ENCODE data around the gene LRP1-AS. TPM values are rescaled to one million over a fixed set of nuclear protein-coding genes. Genes with fewer than 3 reads are reported as not detected.

The LRP1-AS gene
- total RNA-seq, 1 experiment from 2014 or later: not detected

DNA sequence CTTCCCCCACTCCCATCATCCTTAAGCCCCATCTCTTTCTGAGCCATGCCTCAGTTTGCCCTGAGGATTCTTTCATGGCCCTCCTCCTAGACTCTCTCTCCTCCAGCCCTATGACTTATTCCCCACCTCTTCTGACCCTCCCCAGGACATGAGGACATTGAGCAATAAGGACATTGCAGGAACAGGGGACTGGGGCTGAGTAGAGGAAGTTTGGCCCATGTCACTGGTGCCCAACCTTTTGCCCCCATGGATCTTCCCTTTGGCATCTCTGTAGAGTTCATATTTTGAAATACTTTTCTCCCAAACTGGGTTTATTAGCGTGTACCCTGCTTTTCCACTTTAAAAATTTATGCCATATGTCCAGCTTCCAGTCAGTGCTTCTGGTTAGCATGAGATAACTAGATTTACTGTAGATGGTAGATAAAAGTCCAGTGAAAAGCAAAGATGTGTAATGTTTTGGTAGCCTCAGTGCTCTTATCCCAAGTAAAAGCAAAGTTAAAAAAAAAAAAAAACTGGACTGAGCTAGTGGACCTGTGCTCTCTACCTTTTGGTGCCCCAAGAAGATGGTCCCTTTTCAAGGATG is 6.1 kb upstream of the LRP1-AS start:
- Histone ChIP-seq H3K4me3 (ENCODE audit: low read depth in 2 of 2, low read length in 2 of 2) (no peak overlapping the region), H3K9me3 (ENCODE audit: control insufficient read depth, insufficient read depth, low read depth, low read length) (no peaks in the 10 kb centered on the region), H3K27ac (ENCODE audit: low read length) (no peak overlapping the region), H3K4me1 (ENCODE audit: control insufficient read depth, insufficient read depth, low read length) (no peaks in the 10 kb centered on the region), H3K36me3 (ENCODE audit: control insufficient read depth, insufficient read depth, low read length) (no peaks in the 10 kb centered on the region), H3K27me3 (ENCODE audit: control insufficient read depth, insufficient read depth, low read length) (no peaks in the 10 kb centered on the region)
- DNase-seq (ENCODE audit: low read depth, low spot score): no peak
- ChIA-PET CTCF (no interaction called here), POLR2A (interaction anchor here (0.6 kb wide), 1 partner anchor 36 kb away, joined by 3 read pairs; no protein-coding TSS in a partner anchor)
- BruUV-seq (replicated peaks): no TSS peak
- in situ Hi-C loops (cut with HindIII; ENCODE audit: low pct_unique_long_range_greater_than_20kb, low sequenced_read_pairs) (no loop called here), intact Hi-C loops (cut with micrococcal nuclease; ENCODE audit: unreplicated experiment) (no loop called here)
- TF ChIP-seq SIN3A (IDR thresholded peaks at IDR 0.05; ENCODE audit: borderline replicate concordance, insufficient read depth, low read depth, low read length) (no peak), TCF7L2 (IDR thresholded peaks at IDR 0.05; ENCODE audit: low read depth, low read length) (no peak), POLR2AphosphoS5 (IDR thresholded peaks at IDR 0.05; ENCODE audit: low read depth, low read length) (no peak)
- TF ChIP-seq, protein P1, sequence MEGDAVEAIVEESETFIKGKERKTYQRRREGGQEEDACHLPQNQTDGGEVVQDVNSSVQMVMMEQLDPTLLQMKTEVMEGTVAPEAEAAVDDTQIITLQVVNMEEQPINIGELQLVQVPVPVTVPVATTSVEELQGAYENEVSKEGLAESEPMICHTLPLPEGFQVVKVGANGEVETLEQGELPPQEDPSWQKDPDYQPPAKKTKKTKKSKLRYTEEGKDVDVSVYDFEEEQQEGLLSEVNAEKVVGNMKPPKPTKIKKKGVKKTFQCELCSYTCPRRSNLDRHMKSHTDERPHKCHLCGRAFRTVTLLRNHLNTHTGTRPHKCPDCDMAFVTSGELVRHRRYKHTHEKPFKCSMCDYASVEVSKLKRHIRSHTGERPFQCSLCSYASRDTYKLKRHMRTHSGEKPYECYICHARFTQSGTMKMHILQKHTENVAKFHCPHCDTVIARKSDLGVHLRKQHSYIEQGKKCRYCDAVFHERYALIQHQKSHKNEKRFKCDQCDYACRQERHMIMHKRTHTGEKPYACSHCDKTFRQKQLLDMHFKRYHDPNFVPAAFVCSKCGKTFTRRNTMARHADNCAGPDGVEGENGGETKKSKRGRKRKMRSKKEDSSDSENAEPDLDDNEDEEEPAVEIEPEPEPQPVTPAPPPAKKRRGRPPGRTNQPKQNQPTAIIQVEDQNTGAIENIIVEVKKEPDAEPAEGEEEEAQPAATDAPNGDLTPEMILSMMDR (IDR thresholded peaks at IDR 0.05): no peak
- TF ChIP-seq, protein P2, sequence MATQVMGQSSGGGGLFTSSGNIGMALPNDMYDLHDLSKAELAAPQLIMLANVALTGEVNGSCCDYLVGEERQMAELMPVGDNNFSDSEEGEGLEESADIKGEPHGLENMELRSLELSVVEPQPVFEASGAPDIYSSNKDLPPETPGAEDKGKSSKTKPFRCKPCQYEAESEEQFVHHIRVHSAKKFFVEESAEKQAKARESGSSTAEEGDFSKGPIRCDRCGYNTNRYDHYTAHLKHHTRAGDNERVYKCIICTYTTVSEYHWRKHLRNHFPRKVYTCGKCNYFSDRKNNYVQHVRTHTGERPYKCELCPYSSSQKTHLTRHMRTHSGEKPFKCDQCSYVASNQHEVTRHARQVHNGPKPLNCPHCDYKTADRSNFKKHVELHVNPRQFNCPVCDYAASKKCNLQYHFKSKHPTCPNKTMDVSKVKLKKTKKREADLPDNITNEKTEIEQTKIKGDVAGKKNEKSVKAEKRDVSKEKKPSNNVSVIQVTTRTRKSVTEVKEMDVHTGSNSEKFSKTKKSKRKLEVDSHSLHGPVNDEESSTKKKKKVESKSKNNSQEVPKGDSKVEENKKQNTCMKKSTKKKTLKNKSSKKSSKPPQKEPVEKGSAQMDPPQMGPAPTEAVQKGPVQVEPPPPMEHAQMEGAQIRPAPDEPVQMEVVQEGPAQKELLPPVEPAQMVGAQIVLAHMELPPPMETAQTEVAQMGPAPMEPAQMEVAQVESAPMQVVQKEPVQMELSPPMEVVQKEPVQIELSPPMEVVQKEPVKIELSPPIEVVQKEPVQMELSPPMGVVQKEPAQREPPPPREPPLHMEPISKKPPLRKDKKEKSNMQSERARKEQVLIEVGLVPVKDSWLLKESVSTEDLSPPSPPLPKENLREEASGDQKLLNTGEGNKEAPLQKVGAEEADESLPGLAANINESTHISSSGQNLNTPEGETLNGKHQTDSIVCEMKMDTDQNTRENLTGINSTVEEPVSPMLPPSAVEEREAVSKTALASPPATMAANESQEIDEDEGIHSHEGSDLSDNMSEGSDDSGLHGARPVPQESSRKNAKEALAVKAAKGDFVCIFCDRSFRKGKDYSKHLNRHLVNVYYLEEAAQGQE (IDR thresholded peaks at IDR 0.05; ENCODE audit: insufficient read depth in 1 of 2, low read depth in 2 of 2, low read length in 1 of 2): no peak
- no peak for ATAC-seq

DNA sequence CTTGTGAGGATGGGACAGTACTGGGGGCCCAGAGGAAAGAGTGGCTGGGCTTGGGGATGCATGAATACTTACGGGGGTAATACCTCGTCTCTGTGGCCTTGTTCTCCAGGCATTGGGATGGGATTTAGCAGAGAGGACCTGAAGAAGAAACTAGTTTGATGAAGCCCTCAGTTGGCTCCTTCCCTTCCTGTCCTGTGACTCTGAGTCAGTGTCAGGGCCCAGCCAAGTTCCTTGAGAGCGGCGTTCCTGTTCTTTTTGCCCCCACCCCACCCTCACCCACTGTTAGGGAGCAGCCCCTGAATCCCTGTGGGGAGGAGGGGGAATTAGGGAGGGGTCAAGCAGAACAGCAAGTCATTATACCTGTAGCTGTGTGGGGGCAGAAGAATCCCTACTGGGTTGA is 5.2 kb upstream of the LRP1-AS start:
- CTCF ChIA-PET: no interaction called here
- H3K9me3 ChIP-seq (ENCODE audit: control insufficient read depth, insufficient read depth, low read depth, low read length): no peaks in the 10 kb centered on the region

More for the DNA sequence above, 5.2 kb upstream of the LRP1-AS start:
- DNase-seq (ENCODE audit: low read depth, low spot score): no peak
- no TSS peak for BruUV-seq (replicated peaks)
- Histone ChIP-seq H3K36me3 (ENCODE audit: control insufficient read depth, insufficient read depth, low read length) (no peaks in the 10 kb centered on the region), H3K27ac (ENCODE audit: low read length) (no peak overlapping the region), H3K4me3 (ENCODE audit: low read depth in 2 of 2, low read length in 2 of 2) (no peak overlapping the region), H3K4me1 (ENCODE audit: control insufficient read depth, insufficient read depth, low read length) (no peaks in the 10 kb centered on the region), H3K27me3 (ENCODE audit: control insufficient read depth, insufficient read depth, low read length) (no peaks in the 10 kb centered on the region)
- intact Hi-C loops (cut with micrococcal nuclease; ENCODE audit: unreplicated experiment) (no loop called here), in situ Hi-C loops (cut with HindIII; ENCODE audit: low pct_unique_long_range_greater_than_20kb, low sequenced_read_pairs) (no loop called here)
- ATAC-seq: no peak
- POLR2A ChIA-PET: no interaction called here
- TF ChIP-seq, protein P1 (IDR thresholded peaks at IDR 0.05): no peak
- TF ChIP-seq, protein P2 (IDR thresholded peaks at IDR 0.05; ENCODE audit: insufficient read depth in 1 of 2, low read depth in 2 of 2, low read length in 1 of 2): no peak
- no peak for TF ChIP-seq TCF7L2 (IDR thresholded peaks at IDR 0.05; ENCODE audit: low read depth, low read length)
- no peak for TF ChIP-seq SIN3A (IDR thresholded peaks at IDR 0.05; ENCODE audit: borderline replicate concordance, insufficient read depth, low read depth, low read length)
- TF ChIP-seq POLR2AphosphoS5 (IDR thresholded peaks at IDR 0.05; ENCODE audit: low read depth, low read length): no peak
